Parathyroid adenoma (tissue), 2 donors: Measurements from ENCODE around the gene GGA2.

Experiments
- H2AFZ ChIP-seq: fragments of 300-600 bp; sonication (generic); one replicate; pipeline ENCODE4 v1.7.0; 2017; ENCODE audit warnings: antibody characterized with exemption, mild to moderate bottlenecking
- H3K27ac ChIP-seq: fragments of 300-600 bp; sonication (generic); one replicate; pipeline ENCODE4 v1.7.0; 2017
- H3K27me3 ChIP-seq: fragments of 300-600 bp; sonication (generic); one replicate; pipeline ENCODE4 v1.7.0; 2017; ENCODE audit warnings: low read length; ENCODE audit not compliant: control insufficient read depth, insufficient read depth
- H3K36me3 ChIP-seq: fragments of 300-600 bp; sonication (generic); one replicate; pipeline ENCODE4 v1.7.0; 2017; ENCODE audit warnings: low read length; ENCODE audit not compliant: control insufficient read depth, insufficient read depth
- H3K4me1 ChIP-seq: fragments of 300-600 bp; sonication (generic); one replicate; pipeline ENCODE4 v1.7.0; 2017; ENCODE audit warnings: control low read depth
- H3K4me2 ChIP-seq: fragments of 300-600 bp; sonication (generic); one replicate; pipeline ENCODE4 v1.7.0; 2017; ENCODE audit warnings: low read length
- H3K4me3 ChIP-seq: fragments of 300-600 bp; sonication (generic); one replicate; pipeline ENCODE4 v1.7.0; 2017; ENCODE audit warnings: low read depth, low read length
- H3K79me2 ChIP-seq: fragments of 300-600 bp; sonication (generic); one replicate; pipeline ENCODE4 v1.7.0; 2017; ENCODE audit warnings: control low read depth
- H3K9ac ChIP-seq: fragments of 300-600 bp; sonication (generic); one replicate; pipeline ENCODE4 v1.7.0; 2017; ENCODE audit warnings: mild to moderate bottlenecking
- H3K9me3 ChIP-seq: fragments of 300-600 bp; sonication (generic); one replicate; pipeline ENCODE4 v1.7.0; 2017; ENCODE audit warnings: low read length; ENCODE audit not compliant: control insufficient read depth
- TF ChIP-seq, protein P1 (sequence below): fragments of 300-600 bp; sonication (generic); IDR thresholded peaks from one replicate; pipeline ENCODE4 v1.7.0; 2017; ENCODE audit warnings: antibody characterized with exemption, mild to moderate bottlenecking
- donor health status: primary hyperparathyroidism.

Gene GGA2

DNA sequence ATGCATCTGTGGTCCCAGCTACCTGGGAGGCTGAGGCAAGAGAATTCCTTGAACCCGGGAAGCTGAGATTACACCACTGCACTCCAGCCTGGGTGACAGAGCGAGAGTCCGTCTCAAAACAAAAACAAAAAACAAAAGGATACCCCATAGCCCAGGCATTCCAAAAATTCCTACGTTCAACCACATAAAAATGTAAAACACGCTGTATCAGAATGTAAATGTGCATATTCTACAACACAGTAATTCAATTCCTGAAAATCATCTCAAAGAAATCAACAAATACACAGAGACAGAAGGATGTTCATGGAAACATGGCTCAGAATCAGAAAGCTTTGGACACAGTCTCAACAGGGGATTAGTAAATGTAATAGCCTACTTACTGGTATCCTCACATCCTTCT lies 90.3 kb downstream of the GGA2 start:
- H3K36me3 ChIP-seq = no peaks in the 10 kb centered on the region
- H3K9me3 ChIP-seq = no peaks in the 10 kb centered on the region
- H3K79me2 ChIP-seq = no peaks in the 10 kb centered on the region
- no peak overlapping the region for H2AFZ ChIP-seq
- no peaks in the 10 kb centered on the region for H3K4me1 ChIP-seq
- H3K27ac ChIP-seq = no peak overlapping the region
- no peaks in the 10 kb centered on the region for H3K27me3 ChIP-seq
- H3K9ac ChIP-seq = no peak overlapping the region
- H3K4me3 ChIP-seq = no peak overlapping the region
- no peak overlapping the region for H3K4me2 ChIP-seq
- TF ChIP-seq, protein P1, sequence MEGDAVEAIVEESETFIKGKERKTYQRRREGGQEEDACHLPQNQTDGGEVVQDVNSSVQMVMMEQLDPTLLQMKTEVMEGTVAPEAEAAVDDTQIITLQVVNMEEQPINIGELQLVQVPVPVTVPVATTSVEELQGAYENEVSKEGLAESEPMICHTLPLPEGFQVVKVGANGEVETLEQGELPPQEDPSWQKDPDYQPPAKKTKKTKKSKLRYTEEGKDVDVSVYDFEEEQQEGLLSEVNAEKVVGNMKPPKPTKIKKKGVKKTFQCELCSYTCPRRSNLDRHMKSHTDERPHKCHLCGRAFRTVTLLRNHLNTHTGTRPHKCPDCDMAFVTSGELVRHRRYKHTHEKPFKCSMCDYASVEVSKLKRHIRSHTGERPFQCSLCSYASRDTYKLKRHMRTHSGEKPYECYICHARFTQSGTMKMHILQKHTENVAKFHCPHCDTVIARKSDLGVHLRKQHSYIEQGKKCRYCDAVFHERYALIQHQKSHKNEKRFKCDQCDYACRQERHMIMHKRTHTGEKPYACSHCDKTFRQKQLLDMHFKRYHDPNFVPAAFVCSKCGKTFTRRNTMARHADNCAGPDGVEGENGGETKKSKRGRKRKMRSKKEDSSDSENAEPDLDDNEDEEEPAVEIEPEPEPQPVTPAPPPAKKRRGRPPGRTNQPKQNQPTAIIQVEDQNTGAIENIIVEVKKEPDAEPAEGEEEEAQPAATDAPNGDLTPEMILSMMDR = no peak

DNA sequence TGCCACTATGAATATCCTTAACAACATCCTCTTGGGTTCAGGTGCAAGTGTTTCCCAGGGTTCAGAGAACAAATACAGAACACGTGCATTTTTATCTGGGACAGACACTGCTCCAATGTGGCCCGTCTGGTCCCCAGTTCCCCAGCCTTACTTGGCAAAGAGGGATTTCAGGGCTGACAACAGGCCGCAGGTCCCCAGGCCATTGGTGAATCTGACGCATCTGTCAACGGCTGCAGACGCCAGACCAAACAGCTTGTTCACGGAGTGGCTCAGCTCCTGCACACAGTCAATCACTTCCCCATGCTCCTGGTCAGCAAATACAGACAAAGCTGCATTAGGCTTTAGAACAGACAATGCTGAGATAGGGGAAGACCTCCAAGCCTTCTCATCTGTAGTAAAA lies 93.5 kb downstream of the GGA2 start:
- Histone ChIP-seq H3K79me2 (no peaks in the 10 kb centered on the region), H3K4me3 (no peak overlapping the region), H3K4me2 (no peak overlapping the region), H3K27ac (no peak overlapping the region), H3K27me3 (no peaks in the 10 kb centered on the region), H3K9ac (no peak overlapping the region), H2AFZ (no peak overlapping the region), H3K4me1 (no peaks in the 10 kb centered on the region), H3K9me3 (no peaks in the 10 kb centered on the region), H3K36me3 (no peaks in the 10 kb centered on the region)
- TF ChIP-seq, protein P1 = no peak

DNA sequence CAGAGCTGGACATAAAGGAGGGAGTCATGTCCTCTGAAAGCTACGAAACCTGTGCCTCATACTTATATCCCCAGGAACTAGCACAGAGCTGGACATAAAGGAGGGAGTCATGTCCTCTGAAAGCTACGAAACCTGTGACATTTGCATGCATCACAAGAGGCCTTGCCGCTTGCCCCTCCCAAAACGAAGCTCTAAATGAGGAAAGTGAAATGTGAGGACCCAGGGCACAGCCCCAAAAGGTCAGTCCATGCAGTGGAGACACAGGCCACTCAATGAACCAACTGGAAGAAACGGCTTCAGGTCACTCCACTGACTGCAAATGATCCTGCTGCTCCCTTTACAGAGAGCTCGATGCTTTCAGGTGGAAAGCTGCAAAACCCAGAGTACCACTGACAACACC lies 95.6 kb downstream of the GGA2 start:
- Histone ChIP-seq H3K4me2 (no peak overlapping the region), H3K9me3 (no peaks in the 10 kb centered on the region), H3K36me3 (no peaks in the 10 kb centered on the region), H3K9ac (no peak overlapping the region), H3K4me3 (no peak overlapping the region), H3K27me3 (no peaks in the 10 kb centered on the region), H3K4me1 (no peaks in the 10 kb centered on the region), H3K27ac (no peak overlapping the region), H2AFZ (no peak overlapping the region), H3K79me2 (no peaks in the 10 kb centered on the region)
- TF ChIP-seq, protein P1 = no peak
